Adrenal gland (tissue), 12 donors: ENCODE results near the gene ERN1. TPM values are rescaled to one million over a fixed set of nuclear protein-coding genes. Genes with fewer than 3 reads are reported as not detected.

Experiments used
- DNase-seq, 7 donors: peaks; one replicate each; pipeline ENCODE4 v3.0.0-alpha.2; 2019 to 2020
- H3K27ac ChIP-seq, 5 donors: fragments of 200-600 bp; sonication (generic) in 4 of 5; 1 replicate in 3 of 5; 2 replicates in 2 of 5; pipeline versions ENCODE4 v1.5.1 to v1.8.0; 2016 to 2020; ENCODE audit warnings: mild to moderate bottlenecking in 1 of 5
- H3K27me3 ChIP-seq: fragments of 200-600 bp; 2 replicates; pipeline ENCODE4 v1.8.0; 2021
- H3K36me3 ChIP-seq, 2 donors: fragments of 200-600 bp; replicated peaks in 1 of 2; 1 replicate in 1 of 2; 2 replicates in 1 of 2; pipeline versions ENCODE4 v1.5.1 to v1.8.0; 2018 to 2022
- H3K4me1 ChIP-seq, 2 donors: fragments of 200-600 bp; replicated peaks in 1 of 2; 1 replicate in 1 of 2; 2 replicates in 1 of 2; pipeline versions ENCODE4 v1.5.1 to v1.8.0; 2018 to 2021
- H3K4me3 ChIP-seq, 4 donors: fragments of 200-600 bp; sonication (generic) in 3 of 4; one replicate each; pipeline ENCODE4 v1.5.1; 2016 to 2018
- H3K9me3 ChIP-seq, 3 donors: fragments of 200-600 bp; sonication (generic) in 1 of 3; replicated peaks in 1 of 3; 1 replicate in 2 of 3; 2 replicates in 1 of 3; pipeline versions ENCODE4 v1.5.1 to v1.8.0; 2016 to 2021
- CTCF ChIP-seq, 6 experiments: fragments of 450-650 bp in 4 of 6; fragments of 200-600 bp in 2 of 6; sonication (generic) in 1 of 6; IDR thresholded peaks; 1 replicate in 5 of 6; 2 replicates in 1 of 6; pipeline versions ENCODE4 v1.5.1 to v1.8.0; 2016 to 2021; ENCODE audit warnings: antibody characterized with exemption in 6 of 6, mild to moderate bottlenecking in 2 of 6, moderate library complexity in 1 of 6
- POLR2A ChIP-seq, 2 donors: fragments of 450-650 bp; IDR thresholded peaks; one replicate each; pipeline ENCODE4 v1.6.1; 2017; ENCODE audit warnings: antibody characterized with exemption in 2 of 2, mild to moderate bottlenecking in 2 of 2, moderate library complexity in 1 of 2
- WGBS, 4 donors: extraction: QIAGEN DNeasy Blood & Tissue Kit in 2 of 4; methylation state at CpG; one replicate each; pipeline versions ENCODE4 v1.1.5 to v1.1.7; 2013 to 2017; 5-methylcytosine and 5-hydroxymethylcytosine counted together
- intact Hi-C, 2 donors: fragments of 100-400 bp; cut with DNase I; formaldehyde crosslinking; loops; one replicate each; pipeline versions ENCODE4 v1.14.1 to v1.15.0; 2022 to 2023
- polyA plus RNA-seq, 3 donors: library from polyadenylated mRNA; stranded (reverse); fragments of 200-250 nt in 2 of 3; fragments of 350-450 nt in 1 of 3; fragmentation: Illumina TruSeq in 1 of 3; extraction: RNeasy Lipid Tissue Mini Kit (QIAGEN cat#74804) in 1 of 3; gene quantifications; one replicate each; pipeline ENCODE4 v1.2.3, GENCODE V29; 2013 to 2014
- total RNA-seq, 9 donors: library from RNA; depleted of rRNA in 4 of 9; stranded (reverse); fragments of >200 nt in 4 of 9; fragments of 120-200 nt in 1 of 9; fragmentation: NEBNext Ultra II Directional in 1 of 9; extraction: Animal tissue kit (Norgen Biotek cat#: 25700) in 1 of 9; gene quantifications; one replicate each; pipeline versions ENCODE4 v1.1.0 to v1.2.4, GENCODE V29; 2013 to 2023
- donor health status: healthy with polysubstance abuse.
- donor health status: Bipolar disorder and iron deficiency.
- donor health status: DM: yes; HTN: yes; CAD: no.
- donor health status: DM: no; HTN: no; CAD: no.
- donor health status: DM: no; HTN: no; CAD: no.
- donor health status: DM: yes; HTN: yes; CAD: no.

Gene ERN1
- total and polyA plus RNA-seq, 12 donors = 31.9 to 205 (median 63.1) TPM

- H3K36me3 ChIP-seq = no peaks in the 10 kb centered on the region
- intact Hi-C loops = loop anchor here in 1 of 2 donors (10.0 kb wide), 1 partner anchor 81 kb away; no protein-coding TSS in a partner anchor
- WGBS, 4 donors = 54 to 67% (median 59%) methylated on average over 5 to 6 of the region's 6 CpGs
- H3K4me1 ChIP-seq = peaks cover 3 to 34% of the 10 kb centered on the region in 2 donors
- no peak overlapping the region for H3K4me3 ChIP-seq
- no peaks in the 10 kb centered on the region for H3K9me3 ChIP-seq
- H3K27ac ChIP-seq = no peak overlapping the region
- H3K27me3 ChIP-seq = no peaks in the 10 kb centered on the region
- DNase-seq = peak in 5 of 7 donors; percentile 13 to 56 (median 23)
- TF ChIP-seq CTCF (IDR thresholded peaks at IDR 0.05) = no peak
Measured at GRCh38 chr17:64005734-64006167, 124.2 kb downstream of the ERN1 start.

GRCh38 chr17:64004903-64005733 lies 124.8 kb downstream of the ERN1 start:
- Histone ChIP-seq H3K4me3 (no peak overlapping the region), H3K27me3 (no peaks in the 10 kb centered on the region), H3K9me3 (no peaks in the 10 kb centered on the region), H3K36me3 (no peaks in the 10 kb centered on the region), H3K27ac (no peak overlapping the region), H3K4me1 (peaks cover 3 to 34% of the 10 kb centered on the region in 2 donors)
- intact Hi-C loops = loop anchor here in 1 of 2 donors (10.0 kb wide), 1 partner anchor 80 kb away; no protein-coding TSS in a partner anchor
- TF ChIP-seq CTCF (IDR thresholded peaks at IDR 0.05) (no peak), POLR2A (IDR thresholded peaks at IDR 0.05) (no peak)
- WGBS, 4 donors = 66 to 87% (median 79%) methylated on average over 8 to 19 of the region's 19 CpGs
- peak in 4 of 7 donors; percentile 1 to 42 (median 9) for DNase-seq

- 89 to 94% (median 93%) methylated on average over 6 to 7 of the region's 7 CpGs for WGBS, 4 donors
- Histone ChIP-seq H3K9me3 (no peaks in the 10 kb centered on the region), H3K4me1 (peaks cover 3 to 26% of the 10 kb centered on the region in 2 donors), H3K27me3 (no peaks in the 10 kb centered on the region), H3K27ac (no peak overlapping the region), H3K4me3 (no peak overlapping the region), H3K36me3 (no peaks in the 10 kb centered on the region)
- intact Hi-C loops = loop anchor here in 1 of 2 donors (10.0 kb wide), 1 partner anchor 79 kb away; no protein-coding TSS in a partner anchor
- TF ChIP-seq CTCF (IDR thresholded peaks at IDR 0.05) (no peak), POLR2A (IDR thresholded peaks at IDR 0.05) (no peak)
- DNase-seq = peak in 3 of 7 donors; percentile 6 to 31 (median 11)
Measured at GRCh38 chr17:64004218-64004770, 125.7 kb downstream of the ERN1 start.

DNA sequence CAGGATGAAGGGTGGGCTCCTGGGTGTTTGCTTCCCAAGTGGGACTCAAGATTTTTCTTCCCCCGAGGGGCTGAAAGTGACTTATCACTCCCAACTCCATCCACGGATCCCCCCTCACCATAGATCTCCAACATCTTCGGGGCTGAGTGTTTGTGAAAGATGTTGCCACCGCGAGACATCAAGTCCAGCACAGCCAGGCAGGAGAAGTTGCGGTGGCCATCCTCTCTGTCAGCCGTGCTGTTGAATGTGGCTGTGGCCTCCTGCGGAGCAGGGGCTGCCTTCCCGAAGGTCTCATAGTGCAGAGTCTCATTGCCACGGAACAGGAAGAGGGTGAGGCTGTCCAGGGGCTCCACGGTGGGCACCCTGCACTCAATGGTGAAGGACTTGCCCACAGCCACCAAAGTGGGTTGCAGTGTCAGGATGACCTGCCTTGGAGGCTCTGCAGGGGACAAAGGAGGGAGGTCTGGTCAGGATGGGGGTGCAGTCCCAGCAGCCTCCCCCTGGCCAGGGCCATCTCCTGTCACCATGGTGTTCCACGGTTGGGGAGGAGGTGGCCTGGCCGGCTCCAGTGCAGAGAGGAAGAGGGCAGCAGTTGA lies 126.3 kb downstream of the ERN1 start:
- intact Hi-C loops = loop anchor here in 1 of 2 donors (10.0 kb wide), 1 partner anchor 79 kb away; no protein-coding TSS in a partner anchor
- H3K9me3 ChIP-seq = no peaks in the 10 kb centered on the region
- H3K27ac ChIP-seq = no peak overlapping the region
- no peaks in the 10 kb centered on the region for H3K36me3 ChIP-seq
- DNase-seq = peak in 5 of 7 donors; percentile 5 to 39 (median 10)
- TF ChIP-seq POLR2A (IDR thresholded peaks at IDR 0.05) = no peak
- no peak for TF ChIP-seq CTCF (IDR thresholded peaks at IDR 0.05)
- H3K27me3 ChIP-seq = no peaks in the 10 kb centered on the region
- 83 to 90% (median 85%) methylated on average over 6 to 13 of the region's 13 CpGs for WGBS, 4 donors
- H3K4me3 ChIP-seq = no peak overlapping the region
- peaks cover 3 to 21% of the 10 kb centered on the region in 2 donors for H3K4me1 ChIP-seq
